ENCODE measurements around the gene UCP3. TPM values are rescaled to one million over a fixed set of nuclear protein-coding genes. Genes with fewer than 3 reads are reported as not detected.

Gene UCP3
- total RNA-seq, 1 donor from 2014 or later, result 2.7 TPM

DNA sequence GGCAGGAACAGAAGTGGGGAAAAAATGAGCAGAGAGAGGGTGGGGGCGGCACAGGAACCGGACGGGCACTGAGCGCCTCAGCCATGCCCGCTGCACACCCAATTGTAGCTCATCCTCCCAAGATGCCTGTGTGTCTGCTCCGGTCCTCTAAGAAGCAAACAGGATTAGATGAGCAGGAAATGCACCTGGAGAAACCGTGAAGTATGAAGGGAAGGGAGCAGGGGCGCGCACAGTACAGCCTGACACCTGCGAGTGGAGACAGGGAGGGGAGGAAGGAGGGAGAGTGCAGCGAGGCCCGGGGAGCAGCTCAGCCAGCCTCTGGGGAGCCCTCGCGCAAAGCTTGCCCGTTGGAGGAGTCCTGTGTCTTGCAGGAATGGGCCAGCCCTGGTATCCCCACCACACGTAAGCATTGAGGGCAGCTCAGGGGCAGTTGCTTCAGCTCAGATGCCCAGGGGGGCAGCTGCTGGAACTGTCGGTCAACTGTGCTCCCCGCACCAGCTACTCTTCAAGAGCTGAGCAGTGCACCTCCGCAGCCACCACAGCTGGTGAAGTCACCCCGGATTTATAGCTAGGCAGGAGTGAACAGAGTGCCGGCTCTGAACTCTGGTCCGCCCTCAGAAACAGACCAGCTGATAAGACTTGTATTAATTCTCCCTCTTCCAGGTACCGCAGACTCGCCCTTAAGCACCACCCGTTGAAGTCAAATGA, 51.1 kb downstream of the UCP3 start:
- Histone ChIP-seq H3K4me1 (no peaks in the 10 kb centered on the region), H3K4me3 (no peak overlapping the region), H3K27me3 (ENCODE audit: low read depth) (peaks cover 48% of the 10 kb centered on the region), H3K27ac (replicated peaks) (no peak overlapping the region), H3K9me3 (replicated peaks) (no peaks in the 10 kb centered on the region), H3K36me3 (no peaks in the 10 kb centered on the region)
- TF ChIP-seq, protein P1, sequence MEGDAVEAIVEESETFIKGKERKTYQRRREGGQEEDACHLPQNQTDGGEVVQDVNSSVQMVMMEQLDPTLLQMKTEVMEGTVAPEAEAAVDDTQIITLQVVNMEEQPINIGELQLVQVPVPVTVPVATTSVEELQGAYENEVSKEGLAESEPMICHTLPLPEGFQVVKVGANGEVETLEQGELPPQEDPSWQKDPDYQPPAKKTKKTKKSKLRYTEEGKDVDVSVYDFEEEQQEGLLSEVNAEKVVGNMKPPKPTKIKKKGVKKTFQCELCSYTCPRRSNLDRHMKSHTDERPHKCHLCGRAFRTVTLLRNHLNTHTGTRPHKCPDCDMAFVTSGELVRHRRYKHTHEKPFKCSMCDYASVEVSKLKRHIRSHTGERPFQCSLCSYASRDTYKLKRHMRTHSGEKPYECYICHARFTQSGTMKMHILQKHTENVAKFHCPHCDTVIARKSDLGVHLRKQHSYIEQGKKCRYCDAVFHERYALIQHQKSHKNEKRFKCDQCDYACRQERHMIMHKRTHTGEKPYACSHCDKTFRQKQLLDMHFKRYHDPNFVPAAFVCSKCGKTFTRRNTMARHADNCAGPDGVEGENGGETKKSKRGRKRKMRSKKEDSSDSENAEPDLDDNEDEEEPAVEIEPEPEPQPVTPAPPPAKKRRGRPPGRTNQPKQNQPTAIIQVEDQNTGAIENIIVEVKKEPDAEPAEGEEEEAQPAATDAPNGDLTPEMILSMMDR (IDR thresholded peaks at IDR 0.05; ENCODE audit: borderline replicate concordance), result no peak
- no peak for DNase-seq
- intact Hi-C loops (cut with micrococcal nuclease), result no loop called here

DNA sequence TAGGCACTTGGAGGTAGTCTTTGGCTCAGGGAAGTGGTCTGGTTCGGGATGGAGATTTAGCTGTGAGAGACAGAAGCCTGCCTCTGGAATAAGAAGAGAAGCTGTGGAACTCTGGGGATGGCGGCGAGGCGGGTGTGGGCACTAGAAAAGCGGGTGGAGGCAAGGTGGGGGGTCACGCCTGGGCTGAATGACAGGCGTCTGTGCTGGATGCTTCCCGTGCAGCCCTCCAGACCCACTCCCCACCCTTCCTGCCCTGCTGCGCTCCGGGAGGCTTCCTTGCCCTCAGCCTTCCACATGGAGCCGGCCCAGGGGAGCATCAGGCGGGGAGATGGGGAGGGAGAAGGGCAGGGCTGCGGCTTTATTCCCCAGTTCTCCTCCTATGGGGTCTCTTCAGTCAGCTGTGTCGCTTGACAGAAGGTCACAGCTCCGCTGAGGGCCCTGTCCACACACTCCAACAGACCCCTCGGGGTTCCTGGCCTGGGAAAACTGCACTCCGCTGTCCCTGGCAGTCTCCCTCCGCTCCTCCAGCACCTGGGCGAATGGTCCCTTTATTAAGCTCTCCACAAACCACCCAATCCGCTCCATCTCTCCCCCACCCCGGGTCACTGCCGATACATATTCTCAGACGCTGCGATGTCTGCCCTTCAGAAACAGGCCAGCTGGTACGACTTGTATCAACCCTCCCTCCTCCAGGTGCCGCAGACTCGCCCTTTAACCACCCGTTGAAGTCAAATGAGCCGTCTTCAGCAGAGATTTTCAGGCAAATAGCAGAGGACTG, 51.8 kb downstream of the UCP3 start:
- intact Hi-C loops (cut with micrococcal nuclease), result no loop called here
- TF ChIP-seq, protein P1 (IDR thresholded peaks at IDR 0.05; ENCODE audit: borderline replicate concordance), result no peak
- no peaks in the 10 kb centered on the region for H3K4me1 ChIP-seq
- no peak overlapping the region for H3K27ac ChIP-seq (replicated peaks)
- H3K4me3 ChIP-seq, result no peak overlapping the region
- no peaks in the 10 kb centered on the region for H3K9me3 ChIP-seq (replicated peaks)
- DNase-seq, result no peak
- H3K27me3 ChIP-seq (ENCODE audit: low read depth), result peaks cover 48% of the 10 kb centered on the region
- no peaks in the 10 kb centered on the region for H3K36me3 ChIP-seq

DNA sequence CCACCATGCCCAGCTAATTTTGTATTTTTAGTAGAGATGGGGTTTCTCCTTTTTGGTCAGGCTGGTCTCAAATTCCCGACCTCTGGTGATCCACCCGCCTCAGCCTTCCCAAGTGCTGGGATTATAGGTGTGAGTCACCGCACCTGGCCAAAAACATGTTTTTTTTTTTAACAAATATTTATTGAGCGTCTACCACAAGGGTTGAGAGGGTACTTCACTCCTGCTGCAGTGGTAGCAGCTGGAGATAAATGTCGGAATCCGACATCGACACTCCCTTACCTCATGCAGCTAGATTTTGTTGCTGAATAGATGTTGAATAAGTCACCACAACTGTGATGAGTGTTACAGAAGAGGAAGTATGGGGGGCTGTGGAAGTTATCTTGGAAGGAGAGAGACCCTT, 57.1 kb downstream of the UCP3 start:
- no peak for DNase-seq
- TF ChIP-seq, protein P1 (IDR thresholded peaks at IDR 0.05; ENCODE audit: borderline replicate concordance), result no peak
- Histone ChIP-seq H3K36me3 (no peaks in the 10 kb centered on the region), H3K4me1 (no peaks in the 10 kb centered on the region), H3K27ac (replicated peaks) (no peak overlapping the region), H3K9me3 (replicated peaks) (no peaks in the 10 kb centered on the region), H3K4me3 (no peak overlapping the region), H3K27me3 (ENCODE audit: low read depth) (peaks cover 27% of the 10 kb centered on the region)
- intact Hi-C loops (cut with micrococcal nuclease), result no loop called here

DNA sequence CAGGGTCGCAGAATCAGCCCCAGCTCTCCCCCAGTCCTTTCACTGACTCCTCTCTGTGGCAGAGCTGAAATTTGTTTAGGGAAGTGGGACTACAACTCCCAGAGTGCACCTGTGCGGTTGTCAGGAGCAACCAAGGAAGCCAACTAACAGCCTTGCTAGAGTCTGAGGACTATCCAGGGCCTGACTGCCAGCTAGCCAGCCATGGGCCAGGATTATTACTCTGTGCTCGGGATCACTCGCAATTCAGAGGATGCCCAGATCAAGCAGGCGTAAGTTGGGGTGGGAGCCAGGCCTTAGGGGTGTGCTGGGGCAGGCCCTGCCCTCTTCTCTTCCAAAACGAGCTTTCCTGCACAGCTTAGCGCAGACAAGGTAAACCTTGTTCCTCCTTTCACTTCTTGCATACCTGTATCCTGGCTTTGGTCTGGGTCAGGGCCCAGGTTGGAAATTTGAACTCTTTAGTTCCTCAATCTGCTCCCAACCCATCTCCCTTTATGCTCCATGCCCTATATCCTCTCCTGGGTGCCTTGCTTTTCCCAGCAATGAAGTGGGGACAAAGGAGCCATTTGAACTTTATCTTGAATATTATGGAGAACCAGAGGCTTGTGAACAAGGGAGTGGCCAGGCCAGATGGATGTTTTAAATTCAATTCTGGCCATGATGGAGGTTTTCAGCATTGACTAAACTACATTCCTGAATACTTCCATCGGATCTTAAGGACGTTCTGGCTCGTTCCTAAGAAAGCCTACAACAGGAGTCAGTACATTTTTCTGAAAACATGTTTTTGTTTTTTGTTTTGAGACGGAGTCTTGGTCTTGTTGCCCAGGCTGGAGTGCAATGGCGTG, 57.8 kb downstream of the UCP3 start, which contains the start of gene DNAJB13:
Gene DNAJB13 (plus strand): TSS at position 158 of the 842 bp plus-strand sequence. CDS start 44 bp downstream, at position 202.
- Histone ChIP-seq H3K27ac (replicated peaks) (no peak within 1 kb of the TSS), H3K36me3 (no peaks in the 10 kb centered on the region), H3K27me3 (ENCODE audit: low read depth) (peaks cover 20% of the 10 kb centered on the region), H3K9me3 (replicated peaks) (no peaks in the 10 kb centered on the region), H3K4me1 (no peaks in the 10 kb centered on the region), H3K4me3 (no peak within 1 kb of the TSS)
- DNase-seq, result no peak
- TF ChIP-seq, protein P1 (IDR thresholded peaks at IDR 0.05; ENCODE audit: borderline replicate concordance), result no peak
- intact Hi-C loops (cut with micrococcal nuclease), result no loop called here

Other genes starting within 250 kb of the UCP3 start
- 98.3 TPM for gene RAB6A, start 248.0 kb downstream of the UCP3 start, total RNA-seq
- 35.6 TPM for gene MRPL48, start 221.2 kb downstream of the UCP3 start, total RNA-seq
- 53.1 TPM for gene COA4, start 132.2 kb downstream of the UCP3 start, total RNA-seq
- gene PAAF1, start 132.1 kb downstream of the UCP3 start, total RNA-seq, result 13.5 TPM
- gene DNAJB13, start 58.1 kb downstream of the UCP3 start, total RNA-seq, result not detected
- 23.4 TPM for gene UCP2, start 26.2 kb downstream of the UCP3 start, total RNA-seq
- 13.8 TPM for gene C2CD3, start 161.9 kb upstream of the UCP3 start, total RNA-seq
- gene PPME1, start 162.2 kb upstream of the UCP3 start, total RNA-seq, result 29.7 TPM